Peyer's patch (tissue), 4 donors: ENCODE measurements around the gene PIGZ. TPM values are rescaled to one million over a fixed set of nuclear protein-coding genes. Genes with fewer than 3 reads are reported as not detected.

ENCODE experiments used
- DNase-seq, 3 donors: peaks; one replicate each; pipeline ENCODE4 v3.0.0-alpha.2; 2017 to 2019
- H3K27ac ChIP-seq, 4 donors: fragments of 200-600 bp; sonication (generic); one replicate each; pipeline ENCODE4 v1.5.1; 2016 to 2019
- H3K27me3 ChIP-seq, 2 donors: fragments of 200-600 bp; sonication (generic); one replicate each; pipeline ENCODE4 v1.5.1; 2019
- H3K36me3 ChIP-seq, 3 donors: fragments of 200-600 bp; sonication (generic); one replicate each; pipeline ENCODE4 v1.5.1; 2016 to 2019
- H3K4me1 ChIP-seq, 4 donors: fragments of 200-600 bp; sonication (generic); one replicate each; pipeline ENCODE4 v1.5.1; 2016 to 2019
- H3K4me3 ChIP-seq, 4 donors: fragments of 200-600 bp; sonication (generic); 1 replicate in 3 of 4; 2 replicates in 1 of 4; pipeline ENCODE4 v1.5.1; 2016 to 2019; ENCODE audit warnings: mild to moderate bottlenecking in 1 of 4
- H3K9me3 ChIP-seq, 4 donors: fragments of 200-600 bp; sonication (generic); one replicate each; pipeline ENCODE4 v1.5.1; 2016 to 2019; ENCODE audit warnings: mild to moderate bottlenecking in 1 of 4
- POLR2A ChIP-seq, 2 donors: fragments of 450-650 bp; IDR thresholded peaks; one replicate each; pipeline ENCODE4 v1.5.1; 2017; ENCODE audit warnings: antibody characterized with exemption in 2 of 2, mild to moderate bottlenecking in 2 of 2, moderate library complexity in 2 of 2
- total RNA-seq, 4 donors: library from RNA; depleted of rRNA; stranded (reverse); fragments of >200 nt; gene quantifications; one replicate each; pipeline ENCODE4 v1.1.0, GENCODE V29; 2016
- TF ChIP-seq, protein P1 (sequence below), 6 experiments: fragments of 450-650 bp in 4 of 6; fragments of 200-600 bp in 2 of 6; sonication (generic) in 1 of 6; IDR thresholded peaks; one replicate each; pipeline ENCODE4 v1.5.1; 2017 to 2019; ENCODE audit warnings: antibody characterized with exemption in 6 of 6, mild to moderate bottlenecking in 3 of 6, moderate library complexity in 1 of 6

Gene PIGZ
- total RNA-seq, 4 donors from 2014 or later: 5.0 to 212 (median 44.5) TPM

GRCh38 chr3:196983186-196983585 is 14.6 kb upstream of the PIGZ start:
- H3K27me3 ChIP-seq: no peaks in the 10 kb centered on the region
- H3K4me3 ChIP-seq: no peak overlapping the region
- no peaks in the 10 kb centered on the region for H3K36me3 ChIP-seq
- no peak for DNase-seq
- TF ChIP-seq, protein P1, sequence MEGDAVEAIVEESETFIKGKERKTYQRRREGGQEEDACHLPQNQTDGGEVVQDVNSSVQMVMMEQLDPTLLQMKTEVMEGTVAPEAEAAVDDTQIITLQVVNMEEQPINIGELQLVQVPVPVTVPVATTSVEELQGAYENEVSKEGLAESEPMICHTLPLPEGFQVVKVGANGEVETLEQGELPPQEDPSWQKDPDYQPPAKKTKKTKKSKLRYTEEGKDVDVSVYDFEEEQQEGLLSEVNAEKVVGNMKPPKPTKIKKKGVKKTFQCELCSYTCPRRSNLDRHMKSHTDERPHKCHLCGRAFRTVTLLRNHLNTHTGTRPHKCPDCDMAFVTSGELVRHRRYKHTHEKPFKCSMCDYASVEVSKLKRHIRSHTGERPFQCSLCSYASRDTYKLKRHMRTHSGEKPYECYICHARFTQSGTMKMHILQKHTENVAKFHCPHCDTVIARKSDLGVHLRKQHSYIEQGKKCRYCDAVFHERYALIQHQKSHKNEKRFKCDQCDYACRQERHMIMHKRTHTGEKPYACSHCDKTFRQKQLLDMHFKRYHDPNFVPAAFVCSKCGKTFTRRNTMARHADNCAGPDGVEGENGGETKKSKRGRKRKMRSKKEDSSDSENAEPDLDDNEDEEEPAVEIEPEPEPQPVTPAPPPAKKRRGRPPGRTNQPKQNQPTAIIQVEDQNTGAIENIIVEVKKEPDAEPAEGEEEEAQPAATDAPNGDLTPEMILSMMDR (IDR thresholded peaks at IDR 0.05): no peak
- TF ChIP-seq POLR2A (IDR thresholded peaks at IDR 0.05): no peak
- H3K4me1 ChIP-seq: peaks cover 0 to 20% (median 0%) of the 10 kb centered on the region in 4 donors
- H3K9me3 ChIP-seq: no peaks in the 10 kb centered on the region
- H3K27ac ChIP-seq: no peak overlapping the region

DNA sequence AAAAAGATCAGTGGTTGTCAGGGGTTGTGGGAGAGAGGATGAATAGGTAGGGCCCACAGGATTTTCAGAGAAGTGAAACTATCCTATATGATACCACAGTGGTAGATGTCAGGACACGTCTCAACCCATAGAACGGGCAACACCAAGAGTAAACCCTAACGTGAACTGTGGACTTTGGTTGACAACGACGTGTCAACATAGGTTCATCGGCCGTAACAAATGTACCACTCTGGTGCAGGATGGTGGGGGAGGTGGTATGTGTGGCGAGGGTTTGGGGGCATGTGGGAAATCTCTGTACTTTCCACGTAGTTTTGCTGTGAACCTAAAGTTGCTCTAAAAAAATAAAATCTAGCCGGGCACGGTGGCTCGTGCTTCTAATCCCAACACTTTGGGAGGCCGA is 13.0 kb upstream of the PIGZ start:
- H3K4me1 ChIP-seq: peaks cover 0 to 7% (median 0%) of the 10 kb centered on the region in 4 donors
- DNase-seq: peak in 1 of 3 donors; percentile 26
- TF ChIP-seq, protein P1 (IDR thresholded peaks at IDR 0.05): no peak
- no peak for TF ChIP-seq POLR2A (IDR thresholded peaks at IDR 0.05)
- no peak overlapping the region for H3K27ac ChIP-seq
- no peaks in the 10 kb centered on the region for H3K27me3 ChIP-seq
- no peak overlapping the region for H3K4me3 ChIP-seq
- H3K36me3 ChIP-seq: no peaks in the 10 kb centered on the region
- H3K9me3 ChIP-seq: no peaks in the 10 kb centered on the region

DNA sequence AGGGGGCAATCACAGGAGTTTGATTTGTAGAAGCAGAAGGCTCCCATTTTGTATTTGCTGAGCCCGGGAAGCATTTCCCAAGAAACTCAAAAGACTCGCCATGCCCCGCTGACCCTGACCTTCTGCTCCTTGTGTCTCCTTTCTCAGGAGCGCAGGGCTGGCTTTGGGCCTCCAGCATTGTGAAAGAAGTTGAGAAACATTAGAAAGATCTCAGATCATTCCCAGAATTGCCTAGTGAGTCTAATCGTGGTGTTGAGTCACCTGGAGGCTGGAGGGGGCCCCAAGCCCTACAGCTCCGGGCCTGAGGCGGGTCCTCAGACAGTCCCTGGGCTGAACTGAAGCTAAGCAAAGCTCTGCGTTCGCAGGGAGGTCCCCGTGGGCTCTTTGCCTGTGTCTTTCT is 10.9 kb upstream of the PIGZ start:
- H3K27ac ChIP-seq: no peak overlapping the region
- H3K4me3 ChIP-seq: no peak overlapping the region
- no peaks in the 10 kb centered on the region for H3K9me3 ChIP-seq
- TF ChIP-seq POLR2A (IDR thresholded peaks at IDR 0.05): no peak
- TF ChIP-seq, protein P1 (IDR thresholded peaks at IDR 0.05): no peak
- no peaks in the 10 kb centered on the region for H3K27me3 ChIP-seq
- H3K4me1 ChIP-seq: no peaks in the 10 kb centered on the region
- DNase-seq: peak in 1 of 3 donors; percentile 31
- H3K36me3 ChIP-seq: no peaks in the 10 kb centered on the region

DNA sequence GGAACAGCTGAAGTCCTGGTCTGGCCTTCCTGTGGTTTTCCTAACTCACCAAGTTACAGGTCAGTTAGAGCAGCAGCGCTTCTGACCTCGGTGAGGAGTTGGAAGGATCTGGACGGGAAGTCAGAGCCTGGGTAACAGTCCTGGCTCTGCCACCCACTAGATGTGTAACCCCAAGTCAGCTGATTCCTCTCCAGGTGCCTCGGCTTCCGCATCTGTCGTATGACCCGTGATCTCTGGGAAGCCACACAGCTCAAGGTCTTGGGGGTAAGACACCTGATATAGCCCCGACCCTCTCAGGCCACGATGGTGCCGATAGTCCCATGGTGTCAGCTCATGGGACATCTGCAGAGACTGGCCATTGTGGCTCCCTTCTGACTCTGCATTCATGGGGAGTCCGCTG is 8.3 kb upstream of the PIGZ start:
- no peaks in the 10 kb centered on the region for H3K27me3 ChIP-seq
- no peaks in the 10 kb centered on the region for H3K9me3 ChIP-seq
- DNase-seq: peak in 1 of 3 donors; percentile 29
- H3K4me1 ChIP-seq: no peaks in the 10 kb centered on the region
- no peaks in the 10 kb centered on the region for H3K36me3 ChIP-seq
- H3K27ac ChIP-seq: no peak overlapping the region
- TF ChIP-seq, protein P1 (IDR thresholded peaks at IDR 0.05): no peak
- TF ChIP-seq POLR2A (IDR thresholded peaks at IDR 0.05): no peak
- H3K4me3 ChIP-seq: no peak overlapping the region

DNA sequence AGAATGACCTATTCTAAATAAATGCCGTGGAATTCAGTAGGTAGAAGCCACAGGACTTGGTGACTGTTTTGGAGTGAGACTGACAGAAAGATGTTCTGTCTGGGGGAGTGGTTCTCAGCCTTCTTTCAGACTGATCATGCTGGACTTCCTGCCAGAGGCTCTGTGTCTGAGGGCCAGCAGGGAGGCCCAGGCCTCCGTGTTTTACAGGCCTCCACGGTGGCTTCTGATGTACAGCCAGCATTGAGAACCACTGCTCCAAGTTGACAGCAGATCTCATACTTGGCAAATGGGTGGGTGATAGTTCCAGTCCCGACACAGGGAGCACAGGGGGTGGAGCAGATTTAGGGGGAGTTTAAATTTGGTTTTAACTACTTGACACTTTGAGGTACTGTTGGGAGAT is 6.7 kb upstream of the PIGZ start:
- DNase-seq: peak in 1 of 3 donors; percentile 3
- Histone ChIP-seq H3K9me3 (no peaks in the 10 kb centered on the region), H3K27ac (no peak overlapping the region), H3K4me1 (no peaks in the 10 kb centered on the region), H3K36me3 (no peaks in the 10 kb centered on the region), H3K27me3 (no peaks in the 10 kb centered on the region), H3K4me3 (no peak overlapping the region)
- TF ChIP-seq, protein P1 (IDR thresholded peaks at IDR 0.05): no peak
- TF ChIP-seq POLR2A (IDR thresholded peaks at IDR 0.05): no peak

- no peak overlapping the region for H3K4me3 ChIP-seq
- H3K27me3 ChIP-seq: no peaks in the 10 kb centered on the region
- DNase-seq: peak in 1 of 3 donors; percentile 22
- H3K9me3 ChIP-seq: no peaks in the 10 kb centered on the region
- H3K36me3 ChIP-seq: no peaks in the 10 kb centered on the region
- peaks cover 0 to 4% (median 2%) of the 10 kb centered on the region in 4 donors for H3K4me1 ChIP-seq
- no peak for TF ChIP-seq POLR2A (IDR thresholded peaks at IDR 0.05)
- TF ChIP-seq, protein P1 (IDR thresholded peaks at IDR 0.05): no peak
- no peak overlapping the region for H3K27ac ChIP-seq
Observed at GRCh38 chr3:196974661-196975060, 6.0 kb upstream of the PIGZ start.
